Natural killer cell (primary cell): ENCODE measurements around the gene CCDC17. TPM values are rescaled to one million over a fixed set of nuclear protein-coding genes. Genes with fewer than 3 reads are reported as not detected.
"Not testable (repeated sequence)": the region's sequence is repeated elsewhere in the genome, so short reads cannot be mapped to it uniquely, and the experiment has no call there.

ENCODE experiments used
- ATAC-seq, 3 donors: fragments of 150-1000 bp in 2 of 3; fragments of 200-7000 bp in 1 of 3; cut with Tn5 transposase; 1 replicate in 1 of 3; 2 replicates in 2 of 3; pipeline ENCODE4 v1.10.0; 2021; ENCODE audit warnings: mild to moderate bottlenecking in 2 of 3, moderate library complexity in 2 of 3
- DNase-seq, 2 donors: peaks; one replicate each; pipeline versions ENCODE4 v3.0.0 to v3.0.0-alpha.2; 2013 to 2021; ENCODE audit warnings: mixed read lengths in 1 of 2
- H3K27ac ChIP-seq: one replicate; pipeline ENCODE4 v1.5.1; 2013; ENCODE audit warnings: mild to moderate bottlenecking, low read length
- H3K27me3 ChIP-seq: one replicate; pipeline ENCODE4 v1.6.1; 2013; ENCODE audit warnings: low read length; ENCODE audit not compliant: control insufficient read depth, insufficient read depth
- H3K36me3 ChIP-seq: one replicate; pipeline ENCODE4 v1.6.1; 2013; ENCODE audit warnings: low read length; ENCODE audit not compliant: control insufficient read depth, insufficient read depth
- H3K4me1 ChIP-seq: one replicate; pipeline ENCODE4 v1.6.1; 2013; ENCODE audit warnings: low read length; ENCODE audit not compliant: control insufficient read depth, insufficient read depth
- H3K4me3 ChIP-seq: one replicate; pipeline ENCODE4 v1.5.1; 2013; ENCODE audit warnings: low read length
- H3K9me3 ChIP-seq: one replicate; pipeline ENCODE4 v1.6.1; 2013; ENCODE audit warnings: low read length; ENCODE audit not compliant: control insufficient read depth, insufficient read depth
- H3K27ac Mint-ChIP-seq, 2 donors: one replicate each; pipeline ENCODE4 v1.8.0; 2022; ENCODE audit warnings: mild to moderate bottlenecking in 2 of 2, mixed read lengths in 2 of 2, moderate library complexity in 1 of 2
- H3K27me3 Mint-ChIP-seq, 2 donors: one replicate each; pipeline ENCODE4 v1.8.0; 2022; ENCODE audit warnings: low read depth in 2 of 2, mixed read lengths in 2 of 2
- H3K36me3 Mint-ChIP-seq: one replicate; pipeline ENCODE4 v1.8.0; 2022; ENCODE audit warnings: mixed read lengths
- H3K4me1 Mint-ChIP-seq, 2 donors: one replicate each; pipeline ENCODE4 v1.8.0; 2022; ENCODE audit warnings: mixed read lengths in 2 of 2
- H3K4me3 Mint-ChIP-seq: one replicate; pipeline ENCODE4 v1.8.0; 2022; ENCODE audit warnings: mild to moderate bottlenecking, moderate library complexity, mixed read lengths
- H3K9me3 Mint-ChIP-seq, 2 donors: one replicate each; pipeline ENCODE4 v1.8.0; 2022; ENCODE audit warnings: mixed read lengths in 2 of 2
- CTCF ChIP-seq: fragments of 200-600 bp; IDR thresholded peaks from one replicate; pipeline ENCODE4 v1.8.0; 2022; ENCODE audit warnings: antibody characterized with exemption
- WGBS: methylation state at CpG from one replicate; pipeline ENCODE4 v1.1.7; 2013; ENCODE audit warnings: missing lambda C conversion rate; ENCODE audit not compliant: insufficient coverage; 5-methylcytosine and 5-hydroxymethylcytosine counted together
- intact Hi-C: fragments of 100-400 bp; cut with micrococcal nuclease; formaldehyde crosslinking; loops from one replicate; pipeline ENCODE4 v1.14.2; 2022
- total RNA-seq, 4 donors: library from RNA; stranded (reverse); fragments of 120-200 nt in 1 of 4; gene quantifications; one replicate each; pipeline versions ENCODE4 v1.2.3 to v1.2.4, GENCODE V29; 2013 to 2022

CCDC17 gene
- total RNA-seq, 3 donors from 2014 or later (not counting 1 experiment from before 2014, with no cell fraction given), result 2.9 to 4.5 (median 3.3) TPM

GRCh38 chr1:45608175-45609156 lies 15.4 kb downstream of the CCDC17 start:
- no peak for DNase-seq
- 78% methylated on average over 3 of the region's 5 CpGs for WGBS
- no peak for ATAC-seq
- H3K4me1 Mint-ChIP-seq, result peaks cover 6 to 21% of the 10 kb centered on the region in 2 donors
- intact Hi-C loops, result no loop called here
- no peaks in the 10 kb centered on the region for H3K9me3 Mint-ChIP-seq
- H3K4me3 Mint-ChIP-seq, result no peak overlapping the region
- Histone ChIP-seq H3K27ac (peak overlapping the region; percentile 33), H3K9me3 (no peaks in the 10 kb centered on the region), H3K4me1 (no peaks in the 10 kb centered on the region), H3K36me3 (peaks cover 59% of the 10 kb centered on the region), H3K27me3 (no peaks in the 10 kb centered on the region), H3K4me3 (no peak overlapping the region)
- TF ChIP-seq CTCF, result no peak
- H3K36me3 Mint-ChIP-seq, result peaks cover 17% of the 10 kb centered on the region
- no peaks in the 10 kb centered on the region for H3K27me3 Mint-ChIP-seq
- peak overlapping the region in 1 of 2 donors; percentile 6 for H3K27ac Mint-ChIP-seq

DNA sequence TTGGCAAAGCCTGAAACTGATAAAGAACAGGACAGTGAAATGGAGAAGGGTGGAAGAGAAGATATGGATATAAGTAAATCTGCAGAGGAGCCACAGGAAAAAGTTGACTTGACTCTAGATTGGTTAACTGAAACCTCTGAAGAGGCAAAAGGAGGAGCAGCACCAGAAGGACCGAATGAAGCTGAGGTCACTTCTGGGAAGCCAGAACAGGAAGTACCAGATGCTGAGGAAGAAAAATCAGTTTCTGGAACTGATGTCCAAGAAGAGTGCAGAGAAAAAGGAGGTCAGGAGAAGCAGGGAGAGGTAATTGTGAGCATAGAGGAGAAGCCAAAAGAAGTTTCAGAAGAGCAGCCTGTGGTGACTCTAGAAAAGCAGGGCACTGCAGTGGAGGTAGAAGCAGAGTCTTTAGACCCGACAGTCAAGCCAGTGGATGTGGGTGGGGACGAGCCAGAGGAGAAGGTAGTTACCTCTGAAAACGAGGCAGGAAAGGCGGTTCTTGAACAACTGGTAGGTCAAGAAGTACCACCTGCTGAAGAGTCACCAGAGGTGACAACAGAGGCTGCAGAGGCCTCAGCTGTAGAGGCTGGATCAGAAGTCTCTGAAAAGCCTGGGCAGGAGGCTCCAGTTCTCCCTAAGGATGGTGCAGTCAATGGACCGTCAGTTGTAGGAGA lies 16.3 kb downstream of the CCDC17 start:
- WGBS, result 58% methylated on average over 6 of the region's 6 CpGs
- H3K36me3 ChIP-seq, result peaks cover 59% of the 10 kb centered on the region

GRCh38 chr1:45604239-45604638 lies 19.6 kb downstream of the CCDC17 start:
- Histone ChIP-seq H3K27me3 (no peaks in the 10 kb centered on the region), H3K4me1 (no peaks in the 10 kb centered on the region), H3K36me3 (peaks cover 48% of the 10 kb centered on the region), H3K4me3 (no peak overlapping the region), H3K27ac (no peak overlapping the region), H3K9me3 (no peaks in the 10 kb centered on the region)
- intact Hi-C loops, result no loop called here
- ATAC-seq (no peak), DNase-seq (no peak)
- H3K4me3 Mint-ChIP-seq, result no peak overlapping the region
- H3K27ac Mint-ChIP-seq, result no peak overlapping the region
- TF ChIP-seq CTCF, result no peak
- no peaks in the 10 kb centered on the region for H3K9me3 Mint-ChIP-seq
- H3K27me3 Mint-ChIP-seq, result no peaks in the 10 kb centered on the region
- 100% methylated on average over 2 of the region's 2 CpGs for WGBS
- H3K36me3 Mint-ChIP-seq, result peaks cover 17% of the 10 kb centered on the region
- H3K4me1 Mint-ChIP-seq, result peaks cover 29 to 38% of the 10 kb centered on the region in 2 donors

More for the DNA sequence above, 16.3 kb downstream of the CCDC17 start:
- Histone ChIP-seq H3K4me1 (no peaks in the 10 kb centered on the region), H3K27ac (no peak overlapping the region), H3K27me3 (no peaks in the 10 kb centered on the region), H3K4me3 (no peak overlapping the region), H3K9me3 (no peaks in the 10 kb centered on the region)
- Mint-ChIP-seq H3K36me3 (peaks cover 17% of the 10 kb centered on the region), H3K4me1 (peaks cover 6 to 21% of the 10 kb centered on the region in 2 donors), H3K27ac (peak overlapping the region in 1 of 2 donors; percentile 6), H3K9me3 (no peaks in the 10 kb centered on the region), H3K27me3 (no peaks in the 10 kb centered on the region), H3K4me3 (no peak overlapping the region)
- ATAC-seq (no peak), DNase-seq (no peak)
- no peak for TF ChIP-seq CTCF
- intact Hi-C loops, result no loop called here

DNA sequence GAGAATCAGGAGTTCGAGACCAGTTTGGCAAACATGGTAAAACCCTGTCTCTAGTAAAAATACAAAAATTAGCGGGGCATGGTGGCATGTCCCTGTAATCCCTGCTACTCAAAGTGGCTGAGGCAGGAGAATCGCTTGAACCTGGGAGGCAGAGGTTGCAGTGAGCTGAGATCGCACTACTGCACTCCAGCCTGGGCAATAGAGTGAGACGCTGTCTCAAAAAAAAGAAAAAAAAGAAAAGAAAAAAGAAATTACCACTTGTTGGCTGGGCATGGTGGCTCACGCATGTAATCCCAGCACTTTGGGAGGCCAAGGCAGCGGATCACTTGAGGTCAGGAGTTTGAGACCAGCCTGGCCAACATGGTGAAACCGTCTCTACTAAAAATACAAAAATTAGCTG lies 27.1 kb downstream of the CCDC17 start:
- peaks cover 24% of the 10 kb centered on the region for H3K36me3 ChIP-seq
- H3K4me1 ChIP-seq, H3K9me3 ChIP-seq, H3K27me3 Mint-ChIP-seq, DNase-seq, H3K36me3 Mint-ChIP-seq, ATAC-seq, H3K27me3 ChIP-seq, H3K4me3 ChIP-seq, H3K4me3 Mint-ChIP-seq, intact Hi-C loops, H3K27ac ChIP-seq, H3K9me3 Mint-ChIP-seq: not testable (repeated sequence)
- WGBS, result 96% methylated on average over 8 of the region's 8 CpGs
- Mint-ChIP-seq H3K27ac (peak overlapping the region in 1 of 2 donors; percentile 41), H3K4me1 (peaks cover 25 to 37% of the 10 kb centered on the region in 2 donors)
